GM23338 (cell line): ENCODE data around the gene KANK4. TPM values are rescaled to one million over a fixed set of nuclear protein-coding genes. Genes with fewer than 3 reads are reported as not detected.

Source experiments
- ATAC-seq: fragments of 200-7000 bp; cut with Tn5 transposase; 3 replicates; pipeline ENCODE4 v1.9.1; 2020
- DNase-seq: peaks from one replicate; pipeline ENCODE4 v3.0.0-alpha.2; 2015; ENCODE audit warnings: low spot score
- H2AFZ ChIP-seq: fragments of 200-600 bp; sonication (generic); 2 replicates; pipeline ENCODE4 v1.8.0; 2016; ENCODE audit warnings: antibody characterized with exemption, mild to moderate bottlenecking, moderate library complexity
- H3F3A ChIP-seq: fragments of 200-600 bp; sonication (generic); replicated peaks from 2 replicates; pipeline ENCODE4 v1.8.0; 2017; ENCODE audit warnings: antibody characterized with exemption, mixed run types, low read depth
- H3K27ac ChIP-seq: fragments of 200-600 bp; sonication (generic); 2 replicates; pipeline ENCODE4 v1.6.1; 2016; ENCODE audit warnings: low read depth
- H3K27me3 ChIP-seq: fragments of 200-600 bp; sonication (generic); 2 replicates; pipeline ENCODE4 v1.8.0; 2016; ENCODE audit warnings: mild to moderate bottlenecking, mixed run types, moderate library complexity; ENCODE audit not compliant: insufficient read depth
- H3K36me3 ChIP-seq: fragments of 200-600 bp; sonication (generic); 2 replicates; pipeline ENCODE4 v1.8.0; 2016; ENCODE audit warnings: mild to moderate bottlenecking; ENCODE audit not compliant: insufficient read depth
- H3K4me1 ChIP-seq: fragments of 200-600 bp; sonication (generic); 2 replicates; pipeline ENCODE4 v1.8.0; 2016; ENCODE audit warnings: mild to moderate bottlenecking, moderate library complexity; ENCODE audit not compliant: insufficient read depth
- H3K4me2 ChIP-seq: fragments of 200-600 bp; sonication (generic); 2 replicates; pipeline ENCODE4 v1.7.1; 2017; ENCODE audit warnings: mixed run types
- H3K4me3 ChIP-seq: fragments of 200-600 bp; sonication (generic); 2 replicates; pipeline ENCODE4 v1.6.1; 2016; ENCODE audit warnings: mixed run types
- H3K79me2 ChIP-seq: fragments of 200-600 bp; sonication (generic); replicated peaks from 2 replicates; pipeline ENCODE4 v1.8.0; 2017; ENCODE audit warnings: mild to moderate bottlenecking; ENCODE audit not compliant: insufficient read depth
- H3K9me2 ChIP-seq: fragments of 200-600 bp; sonication (generic); 2 replicates; pipeline ENCODE4 v1.8.0; 2017; ENCODE audit not compliant: insufficient read depth
- H4K20me1 ChIP-seq: fragments of 200-600 bp; sonication (generic); replicated peaks from 2 replicates; pipeline ENCODE4 v1.8.0; 2017; ENCODE audit warnings: mild to moderate bottlenecking; ENCODE audit not compliant: insufficient read depth
- H3K27ac Mint-ChIP-seq: 2 replicates; pipeline ENCODE4 v1.8.0; 2020; ENCODE audit warnings: inconsistent platforms, mild to moderate bottlenecking, moderate library complexity, mixed read lengths
- H3K27me3 Mint-ChIP-seq: 3 replicates; pipeline ENCODE4 v1.8.0; 2022; ENCODE audit warnings: low read depth, mild to moderate bottlenecking, moderate library complexity, mixed read lengths, inconsistent platforms; ENCODE audit not compliant: insufficient read depth, poor library complexity
- H3K36me3 Mint-ChIP-seq: 3 replicates; pipeline ENCODE4 v1.8.0; 2021; ENCODE audit warnings: low read depth, mild to moderate bottlenecking, inconsistent platforms, moderate library complexity, mixed read lengths
- H3K4me1 Mint-ChIP-seq: 3 replicates; pipeline ENCODE4 v1.8.0; 2020; ENCODE audit warnings: mild to moderate bottlenecking, inconsistent platforms, mixed read lengths
- H3K4me3 Mint-ChIP-seq: 3 replicates; pipeline ENCODE4 v1.8.0; 2021; ENCODE audit warnings: moderate library complexity, mild to moderate bottlenecking, inconsistent platforms, mixed read lengths
- H3K9me3 Mint-ChIP-seq: 3 replicates; pipeline ENCODE4 v1.8.0; 2020; ENCODE audit warnings: moderate library complexity, mild to moderate bottlenecking, inconsistent platforms, mixed read lengths
- CREB1 ChIP-seq: fragments of 250-450 bp; sonication (Bioruptor Pico); IDR thresholded peaks from 2 replicates; pipeline ENCODE4 v1.5.0; 2020; ENCODE audit warnings: low read depth, mild to moderate bottlenecking, moderate library complexity
- EZH2 ChIP-seq: fragments of 200-600 bp; sonication (generic); IDR thresholded peaks from one replicate; pipeline ENCODE4 v1.8.0; 2017; ENCODE audit warnings: antibody characterized with exemption, mild to moderate bottlenecking, low read depth; ENCODE audit not compliant: unreplicated experiment
- JUNB ChIP-seq: IDR thresholded peaks from one replicate; pipeline ENCODE4 v1.6.1; 2016; ENCODE audit warnings: antibody characterized with exemption; ENCODE audit not compliant: unreplicated experiment
- NANOG ChIP-seq: IDR thresholded peaks from 2 replicates; pipeline ENCODE4 v1.6.1; 2016; ENCODE audit warnings: antibody characterized with exemption, borderline replicate concordance
- POLR2AphosphoS5 ChIP-seq: IDR thresholded peaks from 2 replicates; pipeline ENCODE4 v1.6.1; 2016; ENCODE audit warnings: antibody characterized with exemption, low read depth
- ZNF114 ChIP-seq: fragments of 250-450 bp; sonication (Bioruptor Pico); IDR thresholded peaks from 2 replicates; pipeline ENCODE4 v1.5.0; 2020; ENCODE audit warnings: mild to moderate bottlenecking, moderate library complexity
- ZNF331 ChIP-seq: fragments of 250-450 bp; sonication (Bioruptor Pico); IDR thresholded peaks from 2 replicates; pipeline ENCODE4 v1.5.0; 2020; ENCODE audit warnings: low read depth, mild to moderate bottlenecking, moderate library complexity
- polyA plus RNA-seq: library from polyadenylated mRNA; unstranded; fragments of >200 nt; fragmentation: Nextera tagmentation; extraction: Ambion mirVana; gene quantifications from 2 replicates; pipeline ENCODE4 v1.2.1, GENCODE V29; 2016
- total RNA-seq: library from RNA; depleted of rRNA; stranded (reverse); fragments of >200 nt; shearing (Covaris generic); gene quantifications from 2 replicates; pipeline ENCODE4 v1.2.3, GENCODE V29; 2014
- TF ChIP-seq, protein P1 (sequence below): IDR thresholded peaks from one replicate; pipeline ENCODE4 v1.6.1; 2018; ENCODE audit warnings: antibody characterized with exemption; ENCODE audit not compliant: unreplicated experiment
- TF ChIP-seq, protein P2 (sequence below): fragments of 250-450 bp; sonication (Bioruptor Pico); IDR thresholded peaks from 2 replicates; pipeline ENCODE4 v1.5.0; 2020; ENCODE audit warnings: mild to moderate bottlenecking, moderate library complexity

The KANK4 gene
- total and polyA plus RNA-seq, 2 experiments from 2014 or later = 0.31 to 0.42 TPM

DNA sequence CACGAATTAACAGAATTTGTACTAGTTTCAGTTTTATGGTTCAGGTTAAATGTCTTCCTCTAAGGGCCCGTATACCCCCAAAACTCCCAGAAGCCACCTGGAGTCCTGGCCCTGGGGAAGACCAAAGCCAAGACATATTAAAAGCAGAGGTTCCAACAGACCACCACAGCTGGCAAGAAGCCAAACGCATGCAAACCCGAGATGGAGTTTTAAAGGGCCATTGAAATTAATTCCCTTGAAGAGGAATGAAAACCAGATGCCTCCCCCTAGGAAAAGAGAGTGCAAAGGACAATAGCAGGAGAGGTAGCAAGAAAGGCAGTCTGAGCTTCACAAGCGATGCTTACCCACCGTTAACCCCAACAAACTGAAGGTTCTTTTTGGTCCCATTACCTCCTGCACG, 48.1 kb downstream of the KANK4 start:
- TF ChIP-seq, protein P1, sequence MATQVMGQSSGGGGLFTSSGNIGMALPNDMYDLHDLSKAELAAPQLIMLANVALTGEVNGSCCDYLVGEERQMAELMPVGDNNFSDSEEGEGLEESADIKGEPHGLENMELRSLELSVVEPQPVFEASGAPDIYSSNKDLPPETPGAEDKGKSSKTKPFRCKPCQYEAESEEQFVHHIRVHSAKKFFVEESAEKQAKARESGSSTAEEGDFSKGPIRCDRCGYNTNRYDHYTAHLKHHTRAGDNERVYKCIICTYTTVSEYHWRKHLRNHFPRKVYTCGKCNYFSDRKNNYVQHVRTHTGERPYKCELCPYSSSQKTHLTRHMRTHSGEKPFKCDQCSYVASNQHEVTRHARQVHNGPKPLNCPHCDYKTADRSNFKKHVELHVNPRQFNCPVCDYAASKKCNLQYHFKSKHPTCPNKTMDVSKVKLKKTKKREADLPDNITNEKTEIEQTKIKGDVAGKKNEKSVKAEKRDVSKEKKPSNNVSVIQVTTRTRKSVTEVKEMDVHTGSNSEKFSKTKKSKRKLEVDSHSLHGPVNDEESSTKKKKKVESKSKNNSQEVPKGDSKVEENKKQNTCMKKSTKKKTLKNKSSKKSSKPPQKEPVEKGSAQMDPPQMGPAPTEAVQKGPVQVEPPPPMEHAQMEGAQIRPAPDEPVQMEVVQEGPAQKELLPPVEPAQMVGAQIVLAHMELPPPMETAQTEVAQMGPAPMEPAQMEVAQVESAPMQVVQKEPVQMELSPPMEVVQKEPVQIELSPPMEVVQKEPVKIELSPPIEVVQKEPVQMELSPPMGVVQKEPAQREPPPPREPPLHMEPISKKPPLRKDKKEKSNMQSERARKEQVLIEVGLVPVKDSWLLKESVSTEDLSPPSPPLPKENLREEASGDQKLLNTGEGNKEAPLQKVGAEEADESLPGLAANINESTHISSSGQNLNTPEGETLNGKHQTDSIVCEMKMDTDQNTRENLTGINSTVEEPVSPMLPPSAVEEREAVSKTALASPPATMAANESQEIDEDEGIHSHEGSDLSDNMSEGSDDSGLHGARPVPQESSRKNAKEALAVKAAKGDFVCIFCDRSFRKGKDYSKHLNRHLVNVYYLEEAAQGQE = no peak
- TF ChIP-seq NANOG = no peak
- H3K27ac Mint-ChIP-seq = no peak overlapping the region
- Histone ChIP-seq H3K4me2 (no peak overlapping the region), H3K27me3 (no peaks in the 10 kb centered on the region), H3K79me2 (no peaks in the 10 kb centered on the region), H3K36me3 (no peaks in the 10 kb centered on the region), H3F3A (0 out of 2 replicates have a peak, but pooled peaks cover 3% of the 10 kb centered on the region), H4K20me1 (no peaks in the 10 kb centered on the region), H3K27ac (no peak overlapping the region), H3K9me2 (no peaks in the 10 kb centered on the region), H3K4me1 (peaks cover 3% of the 10 kb centered on the region; the same call in 1 of the 2 replicates), H2AFZ (peak overlapping the region; percentile 72; the same call in 1 of the 2 replicates), H3K4me3 (no peak overlapping the region)
- H3K4me1 Mint-ChIP-seq = peaks cover 23% of the 10 kb centered on the region
- peaks cover 9% of the 10 kb centered on the region for H3K27me3 Mint-ChIP-seq
- H3K36me3 Mint-ChIP-seq = no peaks in the 10 kb centered on the region
- ATAC-seq (no peak), DNase-seq (no peak)
- no peaks in the 10 kb centered on the region for H3K9me3 Mint-ChIP-seq
- no peak overlapping the region for H3K4me3 Mint-ChIP-seq

- peaks cover 23% of the 10 kb centered on the region for H3K4me1 Mint-ChIP-seq
- H3K36me3 Mint-ChIP-seq = no peaks in the 10 kb centered on the region
- no peak overlapping the region for H3K27ac Mint-ChIP-seq
- Histone ChIP-seq H3K9me2 (no peaks in the 10 kb centered on the region), H3K4me3 (no peak overlapping the region), H4K20me1 (no peaks in the 10 kb centered on the region), H2AFZ (no peak overlapping the region), H3K27me3 (no peaks in the 10 kb centered on the region), H3K4me1 (peaks cover 3% of the 10 kb centered on the region; the same call in 1 of the 2 replicates), H3K4me2 (no peak overlapping the region), H3K36me3 (no peaks in the 10 kb centered on the region), H3F3A (0 out of 2 replicates have a peak, but pooled peaks cover 3% of the 10 kb centered on the region), H3K79me2 (no peaks in the 10 kb centered on the region), H3K27ac (no peak overlapping the region)
- H3K27me3 Mint-ChIP-seq = peaks cover 8% of the 10 kb centered on the region
- no peak for DNase-seq
- no peaks in the 10 kb centered on the region for H3K9me3 Mint-ChIP-seq
- H3K4me3 Mint-ChIP-seq = no peak overlapping the region
- ATAC-seq = no peak
- TF ChIP-seq JUNB (no peak), CREB1 (CRISPR knock-in tag) (no peak), POLR2AphosphoS5 (no peak), NANOG (no peak), ZNF114 (no peak), ZNF331 (CRISPR knock-in tag) (no peak), EZH2 (no peak)
- TF ChIP-seq, protein P2, sequence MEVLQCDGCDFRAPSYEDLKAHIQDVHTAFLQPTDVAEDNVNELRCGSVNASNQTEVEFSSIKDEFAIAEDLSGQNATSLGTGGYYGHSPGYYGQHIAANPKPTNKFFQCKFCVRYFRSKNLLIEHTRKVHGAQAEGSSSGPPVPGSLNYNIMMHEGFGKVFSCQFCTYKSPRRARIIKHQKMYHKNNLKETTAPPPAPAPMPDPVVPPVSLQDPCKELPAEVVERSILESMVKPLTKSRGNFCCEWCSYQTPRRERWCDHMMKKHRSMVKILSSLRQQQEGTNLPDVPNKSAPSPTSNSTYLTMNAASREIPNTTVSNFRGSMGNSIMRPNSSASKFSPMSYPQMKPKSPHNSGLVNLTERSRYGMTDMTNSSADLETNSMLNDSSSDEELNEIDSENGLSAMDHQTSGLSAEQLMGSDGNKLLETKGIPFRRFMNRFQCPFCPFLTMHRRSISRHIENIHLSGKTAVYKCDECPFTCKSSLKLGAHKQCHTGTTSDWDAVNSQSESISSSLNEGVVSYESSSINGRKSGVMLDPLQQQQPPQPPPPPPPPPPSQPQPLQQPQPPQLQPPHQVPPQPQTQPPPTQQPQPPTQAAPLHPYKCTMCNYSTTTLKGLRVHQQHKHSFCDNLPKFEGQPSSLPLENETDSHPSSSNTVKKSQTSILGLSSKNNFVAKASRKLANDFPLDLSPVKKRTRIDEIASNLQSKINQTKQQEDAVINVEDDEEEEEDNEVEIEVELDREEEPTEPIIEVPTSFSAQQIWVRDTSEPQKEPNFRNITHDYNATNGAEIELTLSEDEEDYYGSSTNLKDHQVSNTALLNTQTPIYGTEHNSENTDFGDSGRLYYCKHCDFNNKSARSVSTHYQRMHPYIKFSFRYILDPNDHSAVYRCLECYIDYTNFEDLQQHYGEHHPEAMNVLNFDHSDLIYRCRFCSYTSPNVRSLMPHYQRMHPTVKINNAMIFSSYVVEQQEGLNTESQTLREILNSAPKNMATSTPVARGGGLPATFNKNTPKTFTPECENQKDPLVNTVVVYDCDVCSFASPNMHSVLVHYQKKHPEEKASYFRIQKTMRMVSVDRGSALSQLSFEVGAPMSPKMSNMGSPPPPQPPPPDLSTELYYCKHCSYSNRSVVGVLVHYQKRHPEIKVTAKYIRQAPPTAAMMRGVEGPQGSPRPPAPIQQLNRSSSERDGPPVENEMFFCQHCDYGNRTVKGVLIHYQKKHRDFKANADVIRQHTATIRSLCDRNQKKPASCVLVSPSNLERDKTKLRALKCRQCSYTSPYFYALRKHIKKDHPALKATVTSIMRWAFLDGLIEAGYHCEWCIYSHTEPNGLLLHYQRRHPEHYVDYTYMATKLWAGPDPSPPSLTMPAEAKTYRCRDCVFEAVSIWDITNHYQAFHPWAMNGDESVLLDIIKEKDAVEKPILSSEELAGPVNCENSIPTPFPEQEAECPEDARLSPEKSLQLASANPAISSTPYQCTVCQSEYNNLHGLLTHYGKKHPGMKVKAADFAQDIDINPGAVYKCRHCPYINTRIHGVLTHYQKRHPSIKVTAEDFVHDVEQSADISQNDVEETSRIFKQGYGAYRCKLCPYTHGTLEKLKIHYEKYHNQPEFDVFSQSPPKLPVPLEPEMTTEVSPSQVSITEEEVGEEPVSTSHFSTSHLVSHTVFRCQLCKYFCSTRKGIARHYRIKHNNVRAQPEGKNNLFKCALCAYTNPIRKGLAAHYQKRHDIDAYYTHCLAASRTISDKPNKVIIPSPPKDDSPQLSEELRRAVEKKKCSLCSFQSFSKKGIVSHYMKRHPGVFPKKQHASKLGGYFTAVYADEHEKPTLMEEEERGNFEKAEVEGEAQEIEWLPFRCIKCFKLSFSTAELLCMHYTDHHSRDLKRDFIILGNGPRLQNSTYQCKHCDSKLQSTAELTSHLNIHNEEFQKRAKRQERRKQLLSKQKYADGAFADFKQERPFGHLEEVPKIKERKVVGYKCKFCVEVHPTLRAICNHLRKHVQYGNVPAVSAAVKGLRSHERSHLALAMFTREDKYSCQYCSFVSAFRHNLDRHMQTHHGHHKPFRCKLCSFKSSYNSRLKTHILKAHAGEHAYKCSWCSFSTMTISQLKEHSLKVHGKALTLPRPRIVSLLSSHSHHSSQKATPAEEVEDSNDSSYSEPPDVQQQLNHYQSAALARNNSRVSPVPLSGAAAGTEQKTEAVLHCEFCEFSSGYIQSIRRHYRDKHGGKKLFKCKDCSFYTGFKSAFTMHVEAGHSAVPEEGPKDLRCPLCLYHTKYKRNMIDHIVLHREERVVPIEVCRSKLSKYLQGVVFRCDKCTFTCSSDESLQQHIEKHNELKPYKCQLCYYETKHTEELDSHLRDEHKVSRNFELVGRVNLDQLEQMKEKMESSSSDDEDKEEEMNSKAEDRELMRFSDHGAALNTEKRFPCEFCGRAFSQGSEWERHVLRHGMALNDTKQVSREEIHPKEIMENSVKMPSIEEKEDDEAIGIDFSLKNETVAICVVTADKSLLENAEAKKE (CRISPR knock-in tag) = no peak
Observed at GRCh38 chr1:62269851-62270495, 49.3 kb downstream of the KANK4 start.
